Measurements from ENCODE around the gene MLPH.
"Not testable (repeated sequence)": the region's sequence is repeated elsewhere in the genome, so short reads cannot be mapped to it uniquely, and the experiment has no call there.

MLPH gene

GRCh38 chr2:237592425-237592980 is 105.5 kb downstream of the MLPH start:
- no peak for DNase-seq

GRCh38 chr2:237593036-237593435 is 106.0 kb downstream of the MLPH start:
- no peak for DNase-seq

- DNase-seq: no peak
Observed at GRCh38 chr2:237593596-237594320, 106.7 kb downstream of the MLPH start.

- DNase-seq: no peak
Observed at GRCh38 chr2:237594514-237594871, 107.4 kb downstream of the MLPH start.

- DNase-seq: not testable (repeated sequence)
Observed at GRCh38 chr2:237595829-237596519, 108.9 kb downstream of the MLPH start.

GRCh38 chr2:237596520-237597195 is 109.6 kb downstream of the MLPH start:
- no peak for DNase-seq

- DNase-seq: no peak
Observed at GRCh38 chr2:237597196-237598145, 110.4 kb downstream of the MLPH start.

- DNase-seq: no peak
Observed at GRCh38 chr2:237598468-237599208, 111.6 kb downstream of the MLPH start.

- DNase-seq: no peak
Observed at GRCh38 chr2:237599465-237600110, 112.5 kb downstream of the MLPH start.

- DNase-seq: no peak
Observed at GRCh38 chr2:237600205-237600846, 113.3 kb downstream of the MLPH start.

- DNase-seq: no peak
Observed at GRCh38 chr2:237601453-237602116, 114.5 kb downstream of the MLPH start.

GRCh38 chr2:237602409-237602808 is 115.4 kb downstream of the MLPH start:
- DNase-seq: no peak

- DNase-seq: no peak
Observed at GRCh38 chr2:237603049-237603717, 116.1 kb downstream of the MLPH start.

- peak; percentile 51 for DNase-seq
Observed at GRCh38 chr2:237603718-237604362, 116.8 kb downstream of the MLPH start.

- DNase-seq: no peak
Observed at GRCh38 chr2:237604391-237604790, 117.3 kb downstream of the MLPH start.

Data from activated gamma-delta T cell treated with Interleukin-2 at 50 U/mL for 16 hours (primary cell).